IMR-90 (cell line): Measurements from ENCODE around the gene BRF1.

Source experiments
- BHLHE40 ChIP-seq: fragments of 150-350 bp; IDR thresholded peaks from 2 replicates; pipeline ENCODE4 v1.6.1; 2016; ENCODE audit warnings: mild to moderate bottlenecking, low read depth, low read length
- CEBPB ChIP-seq: IDR thresholded peaks from 2 replicates; pipeline ENCODE4 v1.6.1; 2012; ENCODE audit warnings: low read depth, low read length, improper control_type of control experiment
- CHD1 ChIP-seq: IDR thresholded peaks from 2 replicates; pipeline ENCODE4 v1.6.1; 2012; ENCODE audit warnings: low read depth, low read length, improper control_type of control experiment
- FOS ChIP-seq: fragments of 150-350 bp; IDR thresholded peaks from 2 replicates; pipeline ENCODE4 v1.6.1; 2016; ENCODE audit warnings: low read depth, low read length
- MAFK ChIP-seq: IDR thresholded peaks from 2 replicates; pipeline ENCODE4 v1.6.1; 2012; ENCODE audit warnings: low read depth, low read length, improper control_type of control experiment
- MXI1 ChIP-seq: IDR thresholded peaks from 2 replicates; pipeline ENCODE4 v1.6.1; 2012; ENCODE audit warnings: low read depth, mild to moderate bottlenecking, low read length, moderate library complexity, borderline replicate concordance
- POLR2A ChIP-seq: IDR thresholded peaks from 2 replicates; pipeline ENCODE4 v1.6.1; 2012; ENCODE audit warnings: mild to moderate bottlenecking, low read depth, low read length
- RAD21 ChIP-seq: IDR thresholded peaks from 2 replicates; pipeline ENCODE4 v1.6.1; 2012; ENCODE audit warnings: low read length, improper control_type of control experiment
- RCOR1 ChIP-seq: IDR thresholded peaks from 2 replicates; pipeline ENCODE4 v1.6.1; 2012; ENCODE audit warnings: mild to moderate bottlenecking, low read length, improper control_type of control experiment; ENCODE audit not compliant: insufficient replicate concordance
- RFX5 ChIP-seq: IDR thresholded peaks from 2 replicates; pipeline ENCODE4 v1.8.0; 2012; ENCODE audit warnings: low read depth, mild to moderate bottlenecking, low read length, moderate library complexity
- SMC3 ChIP-seq: fragments of 150-350 bp; IDR thresholded peaks from 2 replicates; pipeline ENCODE4 v1.6.1; 2016; ENCODE audit warnings: low read depth, mild to moderate bottlenecking, antibody characterized with exemption, low read length, moderate library complexity
- TF ChIP-seq, protein P1 (sequence below): conservative IDR thresholded peaks from 2 replicates; pipeline ENCODE4 v1.5.1; 2012; ENCODE audit warnings: mild to moderate bottlenecking, low read depth, low read length, improper control_type of control experiment
- TF ChIP-seq, protein P2 (sequence below): fragments of 150-350 bp; IDR thresholded peaks from 2 replicates; pipeline ENCODE4 v1.6.1; 2017; ENCODE audit warnings: mild to moderate bottlenecking, antibody characterized with exemption, low read length, low read depth
- TF ChIP-seq, protein P3 (sequence below): fragments of 150-350 bp; IDR thresholded peaks from 2 replicates; pipeline ENCODE4 v1.6.1; 2016; ENCODE audit warnings: low read depth, mild to moderate bottlenecking, low read length, moderate library complexity, borderline replicate concordance

DNA sequence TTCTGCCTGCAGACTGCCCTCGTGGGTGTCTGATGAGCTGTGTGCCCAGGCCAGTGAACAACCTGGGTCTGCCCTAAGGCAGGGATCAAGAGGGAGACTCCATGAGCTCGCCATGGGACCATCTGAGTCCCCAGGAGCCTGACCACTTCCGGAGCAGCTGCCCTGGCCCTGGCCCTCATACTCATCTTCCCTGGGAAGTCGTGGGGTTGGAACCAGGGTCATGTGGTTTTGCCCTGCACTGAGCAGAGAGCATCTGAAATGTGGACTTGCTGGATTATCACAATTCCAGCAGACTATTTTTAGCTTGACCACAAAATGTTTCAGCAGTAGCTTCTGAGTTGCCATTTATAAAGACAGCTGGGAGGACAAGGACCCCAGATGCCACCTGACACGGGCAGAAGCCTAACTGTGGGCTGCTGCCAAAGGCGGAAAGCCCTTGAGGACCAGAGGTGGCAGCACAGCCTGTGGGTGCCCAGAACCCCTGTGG is 45.7 kb downstream of the BRF1 start:
- TF ChIP-seq, protein P1, sequence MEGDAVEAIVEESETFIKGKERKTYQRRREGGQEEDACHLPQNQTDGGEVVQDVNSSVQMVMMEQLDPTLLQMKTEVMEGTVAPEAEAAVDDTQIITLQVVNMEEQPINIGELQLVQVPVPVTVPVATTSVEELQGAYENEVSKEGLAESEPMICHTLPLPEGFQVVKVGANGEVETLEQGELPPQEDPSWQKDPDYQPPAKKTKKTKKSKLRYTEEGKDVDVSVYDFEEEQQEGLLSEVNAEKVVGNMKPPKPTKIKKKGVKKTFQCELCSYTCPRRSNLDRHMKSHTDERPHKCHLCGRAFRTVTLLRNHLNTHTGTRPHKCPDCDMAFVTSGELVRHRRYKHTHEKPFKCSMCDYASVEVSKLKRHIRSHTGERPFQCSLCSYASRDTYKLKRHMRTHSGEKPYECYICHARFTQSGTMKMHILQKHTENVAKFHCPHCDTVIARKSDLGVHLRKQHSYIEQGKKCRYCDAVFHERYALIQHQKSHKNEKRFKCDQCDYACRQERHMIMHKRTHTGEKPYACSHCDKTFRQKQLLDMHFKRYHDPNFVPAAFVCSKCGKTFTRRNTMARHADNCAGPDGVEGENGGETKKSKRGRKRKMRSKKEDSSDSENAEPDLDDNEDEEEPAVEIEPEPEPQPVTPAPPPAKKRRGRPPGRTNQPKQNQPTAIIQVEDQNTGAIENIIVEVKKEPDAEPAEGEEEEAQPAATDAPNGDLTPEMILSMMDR: no peak
- TF ChIP-seq RAD21 (no peak), RFX5 (no peak), POLR2A (no peak), FOS (no peak), BHLHE40 (no peak), SMC3 (no peak), CEBPB (no peak), MXI1 (no peak), RCOR1 (no peak), MAFK (no peak), CHD1 (no peak)
- TF ChIP-seq, protein P2, sequence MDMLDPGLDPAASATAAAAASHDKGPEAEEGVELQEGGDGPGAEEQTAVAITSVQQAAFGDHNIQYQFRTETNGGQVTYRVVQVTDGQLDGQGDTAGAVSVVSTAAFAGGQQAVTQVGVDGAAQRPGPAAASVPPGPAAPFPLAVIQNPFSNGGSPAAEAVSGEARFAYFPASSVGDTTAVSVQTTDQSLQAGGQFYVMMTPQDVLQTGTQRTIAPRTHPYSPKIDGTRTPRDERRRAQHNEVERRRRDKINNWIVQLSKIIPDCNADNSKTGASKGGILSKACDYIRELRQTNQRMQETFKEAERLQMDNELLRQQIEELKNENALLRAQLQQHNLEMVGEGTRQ: no peak
- TF ChIP-seq, protein P3, sequence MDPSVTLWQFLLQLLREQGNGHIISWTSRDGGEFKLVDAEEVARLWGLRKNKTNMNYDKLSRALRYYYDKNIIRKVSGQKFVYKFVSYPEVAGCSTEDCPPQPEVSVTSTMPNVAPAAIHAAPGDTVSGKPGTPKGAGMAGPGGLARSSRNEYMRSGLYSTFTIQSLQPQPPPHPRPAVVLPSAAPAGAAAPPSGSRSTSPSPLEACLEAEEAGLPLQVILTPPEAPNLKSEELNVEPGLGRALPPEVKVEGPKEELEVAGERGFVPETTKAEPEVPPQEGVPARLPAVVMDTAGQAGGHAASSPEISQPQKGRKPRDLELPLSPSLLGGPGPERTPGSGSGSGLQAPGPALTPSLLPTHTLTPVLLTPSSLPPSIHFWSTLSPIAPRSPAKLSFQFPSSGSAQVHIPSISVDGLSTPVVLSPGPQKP: no peak
